ENCODE measurements around the gene BRD7. TPM values are rescaled to one million over a fixed set of nuclear protein-coding genes. Genes with fewer than 3 reads are reported as not detected.

Gene BRD7
- total and polyA plus RNA-seq, 2 of the 13 experiments (the other 11 are each of a cell fraction or from before 2014, with no cell fraction given) = 82.3 to 149 TPM

GRCh38 chr16:50297301-50298074 is 71.3 kb downstream of the BRD7 start (continued):
- TF ChIP-seq, protein P1, sequence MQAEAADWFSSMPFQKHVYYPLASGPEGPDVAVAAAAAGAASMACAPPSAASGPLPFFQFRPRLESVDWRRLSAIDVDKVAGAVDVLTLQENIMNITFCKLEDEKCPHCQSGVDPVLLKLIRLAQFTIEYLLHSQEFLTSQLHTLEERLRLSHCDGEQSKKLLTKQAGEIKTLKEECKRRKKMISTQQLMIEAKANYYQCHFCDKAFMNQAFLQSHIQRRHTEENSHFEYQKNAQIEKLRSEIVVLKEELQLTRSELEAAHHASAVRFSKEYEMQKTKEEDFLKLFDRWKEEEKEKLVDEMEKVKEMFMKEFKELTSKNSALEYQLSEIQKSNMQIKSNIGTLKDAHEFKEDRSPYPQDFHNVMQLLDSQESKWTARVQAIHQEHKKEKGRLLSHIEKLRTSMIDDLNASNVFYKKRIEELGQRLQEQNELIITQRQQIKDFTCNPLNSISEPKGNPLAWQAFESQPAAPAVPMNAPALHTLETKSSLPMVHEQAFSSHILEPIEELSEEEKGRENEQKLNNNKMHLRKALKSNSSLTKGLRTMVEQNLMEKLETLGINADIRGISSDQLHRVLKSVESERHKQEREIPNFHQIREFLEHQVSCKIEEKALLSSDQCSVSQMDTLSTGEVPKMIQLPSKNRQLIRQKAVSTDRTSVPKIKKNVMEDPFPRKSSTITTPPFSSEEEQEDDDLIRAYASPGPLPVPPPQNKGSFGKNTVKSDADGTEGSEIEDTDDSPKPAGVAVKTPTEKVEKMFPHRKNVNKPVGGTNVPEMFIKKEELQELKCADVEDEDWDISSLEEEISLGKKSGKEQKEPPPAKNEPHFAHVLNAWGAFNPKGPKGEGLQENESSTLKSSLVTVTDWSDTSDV (CRISPR knock-in tag; IDR thresholded peaks at IDR 0.05) = peak; percentile 57; the same call in 1 of the 2 replicates
- TF ChIP-seq GRHL1 (CRISPR knock-in tag; conservative IDR thresholded peaks at IDR 0.05) (no peak), ERF (CRISPR knock-in tag; IDR thresholded peaks at IDR 0.05) (no peak), ZFP90 (CRISPR knock-in tag; IDR thresholded peaks at IDR 0.05; ENCODE audit: borderline replicate concordance) (peak; percentile 19; the same call in 1 of the 2 replicates), AKAP8 (CRISPR knock-in tag; IDR thresholded peaks at IDR 0.05) (no peak), FOSL1 (CRISPR knock-in tag; IDR thresholded peaks at IDR 0.05; ENCODE audit: borderline replicate concordance) (no peak)
- TF ChIP-seq, protein P2, sequence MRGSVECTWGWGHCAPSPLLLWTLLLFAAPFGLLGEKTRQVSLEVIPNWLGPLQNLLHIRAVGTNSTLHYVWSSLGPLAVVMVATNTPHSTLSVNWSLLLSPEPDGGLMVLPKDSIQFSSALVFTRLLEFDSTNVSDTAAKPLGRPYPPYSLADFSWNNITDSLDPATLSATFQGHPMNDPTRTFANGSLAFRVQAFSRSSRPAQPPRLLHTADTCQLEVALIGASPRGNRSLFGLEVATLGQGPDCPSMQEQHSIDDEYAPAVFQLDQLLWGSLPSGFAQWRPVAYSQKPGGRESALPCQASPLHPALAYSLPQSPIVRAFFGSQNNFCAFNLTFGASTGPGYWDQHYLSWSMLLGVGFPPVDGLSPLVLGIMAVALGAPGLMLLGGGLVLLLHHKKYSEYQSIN (CRISPR knock-in tag; IDR thresholded peaks at IDR 0.05; ENCODE audit: borderline replicate concordance) = no peak
- TF ChIP-seq, protein P3, sequence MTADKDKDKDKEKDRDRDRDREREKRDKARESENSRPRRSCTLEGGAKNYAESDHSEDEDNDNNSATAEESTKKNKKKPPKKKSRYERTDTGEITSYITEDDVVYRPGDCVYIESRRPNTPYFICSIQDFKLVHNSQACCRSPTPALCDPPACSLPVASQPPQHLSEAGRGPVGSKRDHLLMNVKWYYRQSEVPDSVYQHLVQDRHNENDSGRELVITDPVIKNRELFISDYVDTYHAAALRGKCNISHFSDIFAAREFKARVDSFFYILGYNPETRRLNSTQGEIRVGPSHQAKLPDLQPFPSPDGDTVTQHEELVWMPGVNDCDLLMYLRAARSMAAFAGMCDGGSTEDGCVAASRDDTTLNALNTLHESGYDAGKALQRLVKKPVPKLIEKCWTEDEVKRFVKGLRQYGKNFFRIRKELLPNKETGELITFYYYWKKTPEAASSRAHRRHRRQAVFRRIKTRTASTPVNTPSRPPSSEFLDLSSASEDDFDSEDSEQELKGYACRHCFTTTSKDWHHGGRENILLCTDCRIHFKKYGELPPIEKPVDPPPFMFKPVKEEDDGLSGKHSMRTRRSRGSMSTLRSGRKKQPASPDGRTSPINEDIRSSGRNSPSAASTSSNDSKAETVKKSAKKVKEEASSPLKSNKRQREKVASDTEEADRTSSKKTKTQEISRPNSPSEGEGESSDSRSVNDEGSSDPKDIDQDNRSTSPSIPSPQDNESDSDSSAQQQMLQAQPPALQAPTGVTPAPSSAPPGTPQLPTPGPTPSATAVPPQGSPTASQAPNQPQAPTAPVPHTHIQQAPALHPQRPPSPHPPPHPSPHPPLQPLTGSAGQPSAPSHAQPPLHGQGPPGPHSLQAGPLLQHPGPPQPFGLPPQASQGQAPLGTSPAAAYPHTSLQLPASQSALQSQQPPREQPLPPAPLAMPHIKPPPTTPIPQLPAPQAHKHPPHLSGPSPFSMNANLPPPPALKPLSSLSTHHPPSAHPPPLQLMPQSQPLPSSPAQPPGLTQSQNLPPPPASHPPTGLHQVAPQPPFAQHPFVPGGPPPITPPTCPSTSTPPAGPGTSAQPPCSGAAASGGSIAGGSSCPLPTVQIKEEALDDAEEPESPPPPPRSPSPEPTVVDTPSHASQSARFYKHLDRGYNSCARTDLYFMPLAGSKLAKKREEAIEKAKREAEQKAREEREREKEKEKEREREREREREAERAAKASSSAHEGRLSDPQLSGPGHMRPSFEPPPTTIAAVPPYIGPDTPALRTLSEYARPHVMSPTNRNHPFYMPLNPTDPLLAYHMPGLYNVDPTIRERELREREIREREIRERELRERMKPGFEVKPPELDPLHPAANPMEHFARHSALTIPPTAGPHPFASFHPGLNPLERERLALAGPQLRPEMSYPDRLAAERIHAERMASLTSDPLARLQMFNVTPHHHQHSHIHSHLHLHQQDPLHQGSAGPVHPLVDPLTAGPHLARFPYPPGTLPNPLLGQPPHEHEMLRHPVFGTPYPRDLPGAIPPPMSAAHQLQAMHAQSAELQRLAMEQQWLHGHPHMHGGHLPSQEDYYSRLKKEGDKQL (CRISPR knock-in tag; IDR thresholded peaks at IDR 0.05; ENCODE audit: low read depth) = no peak
- TF ChIP-seq, protein P4, sequence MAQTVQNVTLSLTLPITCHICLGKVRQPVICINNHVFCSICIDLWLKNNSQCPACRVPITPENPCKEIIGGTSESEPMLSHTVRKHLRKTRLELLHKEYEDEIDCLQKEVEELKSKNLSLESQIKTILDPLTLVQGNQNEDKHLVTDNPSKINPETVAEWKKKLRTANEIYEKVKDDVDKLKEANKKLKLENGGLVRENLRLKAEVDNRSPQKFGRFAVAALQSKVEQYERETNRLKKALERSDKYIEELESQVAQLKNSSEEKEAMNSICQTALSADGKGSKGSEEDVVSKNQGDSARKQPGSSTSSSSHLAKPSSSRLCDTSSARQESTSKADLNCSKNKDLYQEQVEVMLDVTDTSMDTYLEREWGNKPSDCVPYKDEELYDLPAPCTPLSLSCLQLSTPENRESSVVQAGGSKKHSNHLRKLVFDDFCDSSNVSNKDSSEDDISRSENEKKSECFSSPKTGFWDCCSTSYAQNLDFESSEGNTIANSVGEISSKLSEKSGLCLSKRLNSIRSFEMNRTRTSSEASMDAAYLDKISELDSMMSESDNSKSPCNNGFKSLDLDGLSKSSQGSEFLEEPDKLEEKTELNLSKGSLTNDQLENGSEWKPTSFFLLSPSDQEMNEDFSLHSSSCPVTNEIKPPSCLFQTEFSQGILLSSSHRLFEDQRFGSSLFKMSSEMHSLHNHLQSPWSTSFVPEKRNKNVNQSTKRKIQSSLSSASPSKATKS (CRISPR knock-in tag; IDR thresholded peaks at IDR 0.05) = no peak

All from HepG2 (cell line).